Cardiac fibroblast (primary cell): ENCODE measurements around the gene TLL2.

Experiments used
- DNase-seq, 2 donors: peaks; one replicate each; pipeline versions ENCODE4 v3.0.0 to v3.0.0-alpha.2; 2010; ENCODE audit warnings: low read depth in 2 of 2
- H3K4me3 ChIP-seq, 2 donors: replicated peaks in 1 of 2; 1 replicate in 1 of 2; 2 replicates in 1 of 2; pipeline ENCODE4 v1.5.1; 2011; ENCODE audit warnings: low read depth in 2 of 2, low read length in 2 of 2, mild to moderate bottlenecking in 2 of 2, moderate library complexity in 1 of 2
- TF ChIP-seq, protein P1 (sequence below): IDR thresholded peaks from one replicate; pipeline ENCODE4 v1.5.1; 2011; ENCODE audit warnings: low read depth, mild to moderate bottlenecking, low read length, inconsistent platforms

The TLL2 gene

DNA sequence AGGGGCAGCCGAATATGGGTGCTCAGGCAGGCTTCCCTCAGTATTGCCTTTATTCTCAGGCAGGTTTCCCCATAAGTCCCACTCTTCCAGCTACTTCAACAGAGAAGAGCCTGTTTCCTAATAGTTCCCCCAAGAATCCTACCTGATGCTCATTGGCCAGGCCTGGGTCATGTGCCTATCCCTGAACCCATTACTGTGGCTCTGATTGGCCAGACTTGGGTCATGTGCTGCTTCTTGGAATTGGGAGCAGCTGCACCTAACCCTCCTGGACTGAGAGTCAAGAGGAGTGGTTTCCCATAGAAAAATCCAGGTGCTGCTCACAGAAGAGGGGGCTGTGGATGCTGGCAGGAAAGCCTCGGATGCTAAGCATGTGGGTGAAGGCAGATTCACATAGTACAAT is 176.6 kb downstream of the TLL2 start:
- DNase-seq = no peak
- H3K4me3 ChIP-seq = no peak overlapping the region
- TF ChIP-seq, protein P1, sequence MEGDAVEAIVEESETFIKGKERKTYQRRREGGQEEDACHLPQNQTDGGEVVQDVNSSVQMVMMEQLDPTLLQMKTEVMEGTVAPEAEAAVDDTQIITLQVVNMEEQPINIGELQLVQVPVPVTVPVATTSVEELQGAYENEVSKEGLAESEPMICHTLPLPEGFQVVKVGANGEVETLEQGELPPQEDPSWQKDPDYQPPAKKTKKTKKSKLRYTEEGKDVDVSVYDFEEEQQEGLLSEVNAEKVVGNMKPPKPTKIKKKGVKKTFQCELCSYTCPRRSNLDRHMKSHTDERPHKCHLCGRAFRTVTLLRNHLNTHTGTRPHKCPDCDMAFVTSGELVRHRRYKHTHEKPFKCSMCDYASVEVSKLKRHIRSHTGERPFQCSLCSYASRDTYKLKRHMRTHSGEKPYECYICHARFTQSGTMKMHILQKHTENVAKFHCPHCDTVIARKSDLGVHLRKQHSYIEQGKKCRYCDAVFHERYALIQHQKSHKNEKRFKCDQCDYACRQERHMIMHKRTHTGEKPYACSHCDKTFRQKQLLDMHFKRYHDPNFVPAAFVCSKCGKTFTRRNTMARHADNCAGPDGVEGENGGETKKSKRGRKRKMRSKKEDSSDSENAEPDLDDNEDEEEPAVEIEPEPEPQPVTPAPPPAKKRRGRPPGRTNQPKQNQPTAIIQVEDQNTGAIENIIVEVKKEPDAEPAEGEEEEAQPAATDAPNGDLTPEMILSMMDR = no peak

DNA sequence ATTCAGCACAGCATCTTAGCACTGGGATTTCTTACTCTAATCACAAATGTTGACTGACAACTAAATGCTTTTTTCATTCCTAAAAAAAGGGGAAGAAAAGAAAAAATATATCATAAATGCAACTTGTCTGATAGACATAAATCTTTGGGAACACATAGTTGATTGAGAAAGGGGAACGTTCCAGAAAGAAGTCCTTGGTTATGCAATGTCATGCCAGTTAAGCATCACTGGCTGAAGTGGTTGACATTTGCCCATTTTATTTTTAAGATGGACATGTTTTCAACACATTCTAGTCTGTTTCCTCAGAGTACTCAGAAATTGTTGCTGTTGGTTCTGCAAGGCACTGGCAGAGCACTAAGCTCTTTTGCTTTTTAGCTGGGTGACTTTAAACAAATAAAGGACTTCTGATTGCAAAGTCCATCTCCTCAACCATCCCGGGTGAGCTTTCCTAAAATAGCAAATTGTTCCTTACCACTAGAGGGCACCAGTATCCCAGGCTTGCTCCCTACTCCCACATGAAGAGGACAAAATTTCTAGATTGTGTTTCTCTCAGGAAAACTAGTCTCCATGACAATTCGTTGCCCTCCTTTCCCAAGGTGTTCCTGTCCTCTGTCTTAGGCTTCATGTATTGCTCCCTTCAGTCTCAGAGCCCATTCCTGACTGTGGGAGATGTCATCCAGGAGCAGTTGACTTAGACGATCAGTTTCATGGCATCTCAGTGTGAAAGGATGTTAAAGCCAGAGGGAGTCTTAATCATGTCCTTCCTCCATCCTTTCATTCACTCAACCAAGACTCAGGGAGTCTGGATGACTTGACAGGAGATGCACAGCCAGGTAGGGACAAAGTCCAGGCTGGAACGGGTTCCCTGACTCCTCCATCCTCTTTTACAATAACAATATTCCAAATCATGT is 178.9 kb downstream of the TLL2 start:
- DNase-seq = peak; percentile 57 to 58
- no peak overlapping the region for H3K4me3 ChIP-seq
- TF ChIP-seq, protein P1 = peak; percentile 84

- H3K4me3 ChIP-seq = no peak overlapping the region
- TF ChIP-seq, protein P1 = no peak
- DNase-seq = no peak
These were observed 180.6 kb downstream of the TLL2 start for GRCh38 chr10:96333101-96333500.

DNA sequence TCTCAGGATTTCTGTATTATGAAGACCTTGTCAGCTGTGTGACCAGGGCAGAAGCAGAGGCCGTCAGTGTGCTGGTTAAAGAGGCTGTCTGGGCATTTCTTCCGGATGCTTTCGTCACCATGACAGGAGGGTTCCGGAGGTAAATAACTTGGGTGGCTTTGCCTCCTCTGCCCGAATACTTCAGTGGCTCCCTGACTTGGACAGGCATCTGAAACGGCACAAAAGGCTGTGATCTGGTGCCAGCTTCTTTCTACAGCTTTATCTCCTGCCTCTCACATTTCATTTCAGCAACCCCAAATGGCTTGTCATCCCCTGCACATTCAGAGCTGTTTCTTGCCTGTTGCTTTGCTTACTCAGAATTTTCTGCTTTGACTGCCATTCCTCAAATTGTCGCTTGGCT is 186.3 kb downstream of the TLL2 start:
- no peak for DNase-seq

DNA sequence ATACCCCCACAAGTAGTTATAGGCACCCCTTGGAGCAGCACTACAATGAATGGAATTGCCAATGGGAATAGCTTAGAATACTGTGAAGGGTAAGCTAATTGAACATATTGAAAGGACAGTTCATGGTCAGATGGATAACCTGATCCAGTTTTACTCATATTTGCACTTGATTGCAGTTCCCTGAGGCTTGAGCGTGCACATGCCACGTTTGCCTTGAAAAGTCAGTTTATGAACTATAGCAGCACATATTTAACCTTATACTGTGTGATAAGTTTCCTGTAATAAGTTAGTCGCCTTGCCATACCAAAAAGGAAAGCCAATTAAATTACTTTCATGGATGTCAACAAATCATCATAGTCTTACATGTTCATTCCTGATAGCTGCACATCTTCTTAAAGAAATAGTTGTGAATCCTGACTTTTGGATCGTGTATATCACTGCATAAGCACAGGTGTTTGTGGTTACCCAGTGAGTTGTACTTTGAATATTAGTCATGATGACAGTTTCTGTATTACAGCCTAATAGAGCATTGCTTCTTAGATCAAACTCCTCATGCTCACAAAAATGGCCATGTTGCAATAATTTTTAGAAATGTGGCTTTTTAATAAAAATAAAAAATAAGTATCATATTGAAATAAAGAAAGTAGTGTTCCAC is 187.9 kb downstream of the TLL2 start:
- DNase-seq = no peak
- TF ChIP-seq, protein P1 = no peak
- no peak overlapping the region for H3K4me3 ChIP-seq

More for the DNA sequence above, 186.3 kb downstream of the TLL2 start:
- no peak overlapping the region for H3K4me3 ChIP-seq
- TF ChIP-seq, protein P1 = no peak

DNA sequence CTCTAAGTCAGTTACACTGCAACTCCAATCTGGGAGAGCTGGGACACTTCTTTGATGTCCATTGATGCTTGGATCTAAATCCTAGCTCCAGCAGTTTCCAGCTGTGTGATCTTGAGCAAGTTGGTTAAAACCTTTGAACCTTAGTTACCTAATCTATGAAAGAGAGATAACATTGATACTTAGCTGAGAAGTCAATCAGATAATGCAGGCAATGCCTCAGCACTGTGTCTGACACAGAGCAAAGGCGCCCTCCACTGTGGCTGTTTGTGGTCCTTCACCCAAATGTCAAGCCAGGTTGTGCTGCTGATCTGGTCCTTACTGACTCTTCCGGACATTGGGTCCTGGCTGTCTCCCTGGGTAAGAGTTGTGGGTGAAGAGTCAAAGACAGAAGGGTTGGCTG is 189.3 kb downstream of the TLL2 start:
- TF ChIP-seq, protein P1 = no peak
- H3K4me3 ChIP-seq = no peak overlapping the region
- no peak for DNase-seq
